Measurements from ENCODE around the gene CRHBP.
A peak's percentile ranks its signal among the peaks of the same experiment; 100 is the strongest.
"Not testable (repeated sequence)": the region's sequence is repeated elsewhere in the genome, so short reads cannot be mapped to it uniquely, and the experiment has no call there.

CRHBP gene, protein sequence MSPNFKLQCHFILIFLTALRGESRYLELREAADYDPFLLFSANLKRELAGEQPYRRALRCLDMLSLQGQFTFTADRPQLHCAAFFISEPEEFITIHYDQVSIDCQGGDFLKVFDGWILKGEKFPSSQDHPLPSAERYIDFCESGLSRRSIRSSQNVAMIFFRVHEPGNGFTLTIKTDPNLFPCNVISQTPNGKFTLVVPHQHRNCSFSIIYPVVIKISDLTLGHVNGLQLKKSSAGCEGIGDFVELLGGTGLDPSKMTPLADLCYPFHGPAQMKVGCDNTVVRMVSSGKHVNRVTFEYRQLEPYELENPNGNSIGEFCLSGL

DNA sequence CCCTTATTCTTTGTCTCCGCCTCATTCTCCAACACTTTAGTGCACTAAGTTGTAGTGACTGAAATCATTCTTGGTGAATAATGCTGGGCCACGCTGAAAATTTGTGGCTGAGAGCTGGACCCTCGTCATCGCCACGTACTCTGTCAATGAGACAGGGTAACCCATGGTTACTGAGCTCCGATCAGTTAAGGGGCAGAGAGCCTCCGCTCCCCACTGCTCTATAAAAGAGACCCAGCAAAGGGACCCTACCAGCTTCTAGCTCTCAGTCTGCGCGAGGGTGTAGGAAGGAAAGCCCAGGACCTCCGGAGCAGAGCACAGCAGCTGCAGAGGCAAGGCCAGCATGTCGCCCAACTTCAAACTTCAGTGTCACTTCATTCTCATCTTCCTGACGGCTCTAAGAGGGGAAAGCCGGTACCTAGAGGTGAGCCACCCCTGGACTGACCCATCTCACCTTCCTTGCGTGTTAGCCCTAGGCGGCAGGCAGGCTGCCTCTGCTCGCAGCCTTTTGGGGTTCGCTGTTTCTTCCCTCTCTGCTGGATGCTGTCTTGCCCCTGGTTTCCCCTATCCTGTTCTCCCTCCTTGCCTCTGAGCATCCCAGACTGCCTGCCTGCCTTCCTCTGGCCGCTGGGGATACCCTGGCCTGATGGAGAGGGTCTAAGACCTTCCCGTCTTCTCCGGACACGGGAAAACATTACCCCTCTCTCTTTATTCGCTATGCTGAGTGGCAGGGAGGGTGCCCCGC is at the start of gene CRHBP:
TSS of gene CRHBP (plus strand) at position 251 of the 742 bp plus-strand sequence. CDS start at position 341, 90 bp downstream.
- no peak for DNase-seq

DNA sequence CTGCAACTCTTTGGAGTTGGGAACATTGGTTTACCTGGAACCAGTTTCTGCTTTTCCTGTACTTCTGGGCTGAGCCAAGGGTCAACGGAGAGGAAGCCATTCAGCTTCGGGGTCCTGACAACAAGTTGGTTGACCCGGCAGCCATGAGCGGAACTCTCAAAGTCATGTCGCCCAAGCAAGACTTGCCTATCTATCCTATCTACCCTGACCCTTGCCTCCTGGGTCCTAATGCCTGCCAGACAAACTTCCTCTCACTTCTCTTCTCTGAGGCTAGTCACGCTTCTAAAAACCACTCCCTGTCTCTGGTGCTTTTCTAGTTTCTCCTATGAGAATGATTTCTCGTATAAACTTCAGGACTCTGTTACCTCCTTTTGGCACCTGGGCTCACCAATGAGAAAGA is 44.7 kb upstream of the CRHBP start:
- no peak for DNase-seq

DNA sequence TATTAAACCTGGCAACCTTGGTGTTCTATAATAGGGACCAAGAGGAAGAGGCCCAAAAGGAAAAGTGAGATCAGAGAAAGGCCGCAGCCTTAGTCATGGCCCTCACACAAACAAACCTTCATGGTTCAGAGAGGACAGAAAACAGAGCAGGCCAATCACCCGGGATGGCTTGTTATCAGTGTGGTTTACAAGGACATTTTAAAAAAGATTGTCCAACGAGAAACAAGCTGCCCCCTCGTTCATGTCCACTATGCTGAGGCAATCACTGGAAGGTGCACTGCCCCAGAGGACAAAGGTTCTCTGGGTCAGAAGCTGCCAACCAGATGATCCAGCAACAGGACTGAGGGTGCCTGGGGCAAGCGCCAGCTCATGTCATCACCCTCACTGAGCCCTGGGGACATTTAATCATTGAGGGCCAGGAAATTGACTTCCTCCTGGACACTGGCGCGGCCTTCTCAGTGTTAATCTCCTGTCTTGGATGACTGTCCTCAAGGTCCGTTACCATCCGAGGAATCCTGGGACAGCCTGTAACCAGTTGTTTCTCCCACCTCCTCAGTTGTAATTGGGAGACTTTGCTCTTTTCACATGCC is 42.4 kb upstream of the CRHBP start:
- DNase-seq, result not testable (repeated sequence)

DNA sequence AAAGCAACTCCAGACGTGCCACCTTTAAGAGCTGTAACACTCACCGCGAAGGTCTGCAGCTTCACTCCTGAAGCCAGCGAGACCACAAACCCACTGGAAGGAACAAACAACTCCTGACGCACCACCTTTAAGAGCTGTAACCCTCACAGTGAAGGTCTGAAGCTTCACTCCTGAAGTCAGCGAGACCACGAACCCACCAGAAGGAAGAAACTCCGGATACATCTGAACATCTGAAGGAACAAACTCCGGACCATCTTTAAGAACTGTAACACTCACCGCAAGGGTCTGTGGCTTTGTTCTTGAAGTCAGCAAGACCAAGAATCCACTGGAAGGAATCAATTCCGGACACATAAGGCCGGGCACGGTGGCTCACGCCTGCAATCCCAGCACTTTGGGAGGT is 38.2 kb upstream of the CRHBP start:
- DNase-seq, result not testable (repeated sequence)

DNA sequence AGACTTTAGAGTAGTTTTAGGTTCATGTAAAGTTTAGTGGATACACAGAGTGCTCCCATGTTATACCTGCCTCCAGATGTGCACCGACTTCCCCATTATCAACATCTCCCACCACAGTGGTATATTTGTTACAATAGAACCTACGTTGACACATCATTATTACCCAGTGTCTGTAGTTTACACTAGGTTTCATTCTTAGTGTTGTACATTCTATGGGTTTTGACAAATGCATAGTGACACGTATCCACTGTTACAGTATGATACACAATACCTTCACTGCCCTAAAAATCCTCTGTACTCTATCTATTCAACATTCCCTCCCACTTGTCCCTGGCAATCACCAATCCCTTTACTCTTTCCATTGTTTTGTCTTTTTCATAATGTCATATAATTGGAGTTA is 34.3 kb upstream of the CRHBP start:
- DNase-seq, result no peak

DNA sequence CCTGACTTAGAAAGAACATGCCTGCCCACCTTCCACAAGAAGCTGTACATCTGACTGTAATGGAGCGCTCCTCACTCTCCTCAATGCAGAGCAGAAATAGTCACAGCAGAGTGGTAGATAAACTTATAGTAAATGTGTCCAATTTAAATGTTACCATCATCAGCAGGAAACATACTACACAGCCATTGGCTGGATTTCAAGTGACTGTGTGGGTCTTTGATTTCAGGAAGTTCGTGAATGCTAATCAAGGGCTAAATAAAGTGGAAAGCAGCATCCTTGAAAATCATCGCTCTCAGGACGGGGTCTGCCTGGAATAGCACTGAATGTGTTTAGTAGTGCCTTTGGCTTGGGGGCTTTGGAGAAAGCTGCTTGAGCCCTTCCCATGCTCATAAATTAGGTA is 32.4 kb upstream of the CRHBP start:
- DNase-seq, result no peak

DNA sequence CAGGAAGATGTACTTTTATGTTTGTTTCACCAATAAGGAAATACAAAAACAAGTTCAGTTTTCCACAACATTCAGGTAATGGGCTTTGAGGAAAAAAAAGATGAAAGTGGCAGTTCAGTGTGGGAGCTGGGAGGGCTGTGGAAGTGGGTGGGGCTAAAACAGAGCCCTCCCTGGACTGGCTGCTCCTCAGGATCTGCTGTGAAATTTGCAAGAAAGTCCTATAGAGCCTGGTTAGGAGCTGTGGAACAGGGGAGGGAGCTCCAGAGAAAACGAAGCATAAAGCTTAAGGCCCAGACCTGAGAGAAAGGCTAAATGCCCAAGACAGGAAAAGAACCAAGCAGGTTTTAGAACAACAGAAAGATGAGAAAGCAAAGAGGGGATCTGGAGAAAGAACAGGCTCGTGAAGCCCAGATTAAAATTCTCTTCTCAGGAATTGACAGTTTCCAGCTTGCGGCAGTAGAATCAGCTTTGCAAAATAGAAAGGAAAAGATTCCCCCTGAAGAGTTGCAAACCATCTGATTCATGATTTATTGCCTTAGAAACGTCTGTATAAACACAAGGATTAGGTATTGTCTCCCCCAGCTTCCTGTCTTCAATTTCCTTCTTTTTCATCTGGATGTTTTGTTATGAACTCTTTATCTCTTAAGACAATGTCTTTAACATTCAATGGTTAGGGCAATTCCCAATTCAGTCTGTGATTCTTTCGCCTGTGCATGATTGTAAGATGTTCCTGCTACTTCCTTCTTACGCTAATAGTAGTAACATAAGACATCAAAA is 26.3 kb upstream of the CRHBP start:
- DNase-seq, result no peak

DNA sequence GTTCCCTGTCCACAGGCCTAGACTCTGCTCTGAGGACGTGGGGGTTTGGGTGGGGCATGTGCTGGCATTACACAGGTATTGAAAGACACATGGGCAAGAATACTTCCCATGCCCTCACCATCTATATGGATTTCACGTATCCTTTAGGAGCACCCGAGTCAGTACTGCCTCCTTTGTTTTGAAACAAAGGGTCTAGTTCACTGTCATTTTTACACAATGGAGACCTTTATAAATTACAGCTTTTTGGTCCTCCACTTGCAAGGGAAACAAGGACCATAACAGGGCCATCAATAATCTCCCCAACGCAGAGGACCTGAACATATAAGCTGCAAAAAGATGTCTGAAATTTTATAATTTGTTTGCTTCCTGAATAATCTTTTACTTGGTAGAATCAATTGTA is 24.9 kb upstream of the CRHBP start:
- no peak for DNase-seq

DNA sequence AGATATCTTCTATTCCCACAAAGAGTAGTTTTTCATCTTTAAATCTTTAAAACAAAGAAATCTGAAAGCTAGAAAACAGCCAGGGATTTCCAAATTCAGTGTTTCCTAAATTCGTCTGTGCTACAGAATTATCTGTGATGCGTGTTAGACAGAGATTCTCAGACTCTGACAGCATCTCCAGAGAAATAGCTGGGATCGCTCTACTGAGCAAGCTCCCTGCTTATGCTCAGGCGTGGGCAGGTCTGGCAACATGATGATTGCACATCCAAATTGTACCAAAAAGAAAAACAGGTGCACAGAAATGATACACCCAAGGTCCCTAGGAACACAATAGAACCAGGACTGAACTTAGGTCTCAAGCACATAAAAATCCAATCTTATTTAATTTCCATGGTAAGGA is 22.8 kb upstream of the CRHBP start:
- no peak for DNase-seq

DNA sequence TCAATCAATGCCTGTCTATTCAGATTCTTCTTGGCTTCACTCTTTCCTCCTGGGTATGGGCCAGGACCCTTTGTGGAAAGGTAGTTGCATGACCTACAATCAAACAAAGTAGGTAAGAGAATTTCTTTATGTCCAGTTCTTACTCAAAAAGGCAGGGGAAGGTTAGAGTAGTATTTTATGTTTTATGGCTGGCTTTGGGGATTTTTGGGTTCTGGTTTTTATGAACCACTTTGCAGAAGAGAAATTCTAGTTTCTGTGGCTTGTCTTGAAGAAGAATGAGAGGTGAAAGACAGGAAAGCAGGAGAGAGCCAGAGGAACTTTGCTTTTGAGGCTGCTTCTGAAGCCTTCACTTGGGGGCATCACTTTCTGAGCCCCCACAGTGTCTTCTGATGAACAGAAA is 14.7 kb upstream of the CRHBP start:
- no peak for DNase-seq

DNA sequence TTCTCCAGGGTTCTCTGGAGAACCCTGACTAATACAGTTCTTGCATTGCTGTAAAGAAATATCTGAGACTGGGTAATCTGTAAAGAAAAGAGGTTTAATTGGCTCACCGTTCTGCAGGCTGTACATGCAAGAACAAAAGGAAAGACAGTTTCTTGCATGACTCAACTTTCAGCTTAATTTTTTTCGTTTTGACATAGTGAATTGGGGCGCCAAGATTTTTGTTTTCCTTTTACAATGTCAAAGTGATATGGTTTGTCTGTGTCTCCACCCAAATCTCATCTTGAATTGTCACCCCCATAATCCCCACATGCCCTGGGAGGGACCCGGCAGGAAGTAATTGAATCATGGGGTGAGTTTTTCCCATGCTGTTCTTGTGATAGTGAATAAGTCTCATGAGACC is 11.8 kb upstream of the CRHBP start:
- no peak for DNase-seq

DNA sequence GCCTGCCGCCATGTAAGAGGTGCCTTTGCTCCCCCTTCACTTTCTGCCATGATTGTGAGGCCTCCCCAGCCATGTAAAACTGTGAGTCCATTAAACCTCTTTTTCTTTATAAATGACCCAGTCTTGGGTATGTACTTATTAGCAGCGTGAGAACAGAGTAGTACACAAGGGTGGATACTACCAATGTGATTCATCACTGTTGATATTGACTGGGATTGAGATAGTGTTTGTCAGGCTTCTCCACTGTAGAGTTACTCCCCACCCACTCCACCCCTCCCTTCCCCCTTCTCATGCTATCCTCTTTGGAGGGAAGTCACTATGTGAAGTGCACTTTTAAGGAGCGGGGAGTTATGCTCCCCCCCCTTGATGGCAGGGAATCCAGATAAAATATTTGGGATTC is 11.4 kb upstream of the CRHBP start:
- no peak for DNase-seq

DNA sequence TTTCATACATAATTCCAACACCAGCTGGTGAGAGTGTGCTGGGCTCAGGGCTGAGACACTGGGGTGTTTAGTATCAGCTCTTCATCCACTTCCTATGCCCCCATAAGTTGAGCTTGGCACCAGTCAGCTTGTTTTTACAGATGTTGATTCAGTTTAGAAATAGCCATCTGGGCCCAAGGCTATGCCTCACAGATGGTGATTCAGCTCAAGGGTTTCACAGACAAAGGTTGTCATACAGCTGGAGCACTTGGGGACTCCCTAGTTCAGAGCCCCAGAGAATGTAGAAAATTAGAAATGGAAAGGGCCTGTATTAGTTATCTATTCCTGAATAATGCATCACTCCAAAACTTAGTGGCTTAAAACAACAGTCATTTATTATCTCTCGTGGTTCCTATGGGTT is 10.3 kb upstream of the CRHBP start:
- peak; percentile 77 for DNase-seq

DNA sequence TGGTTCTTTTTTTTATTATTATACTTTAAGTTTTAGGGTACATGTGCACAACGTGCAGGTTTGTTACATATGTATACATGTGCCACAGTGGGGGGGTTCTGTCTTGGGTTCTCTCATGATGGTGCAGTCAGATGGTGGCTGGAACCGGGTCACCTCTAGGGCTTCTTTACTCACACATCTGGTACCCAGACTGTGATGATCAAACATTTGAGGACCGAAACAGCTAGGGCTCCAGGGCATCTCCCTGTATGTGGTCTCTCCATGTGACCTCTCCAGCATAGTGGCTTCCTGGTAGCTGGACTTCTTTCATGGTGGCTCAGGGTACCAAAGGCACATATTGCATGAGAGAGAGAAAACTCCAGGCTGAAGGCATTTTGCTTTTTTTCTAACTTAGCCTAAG is 9.8 kb upstream of the CRHBP start:
- no peak for DNase-seq

DNA sequence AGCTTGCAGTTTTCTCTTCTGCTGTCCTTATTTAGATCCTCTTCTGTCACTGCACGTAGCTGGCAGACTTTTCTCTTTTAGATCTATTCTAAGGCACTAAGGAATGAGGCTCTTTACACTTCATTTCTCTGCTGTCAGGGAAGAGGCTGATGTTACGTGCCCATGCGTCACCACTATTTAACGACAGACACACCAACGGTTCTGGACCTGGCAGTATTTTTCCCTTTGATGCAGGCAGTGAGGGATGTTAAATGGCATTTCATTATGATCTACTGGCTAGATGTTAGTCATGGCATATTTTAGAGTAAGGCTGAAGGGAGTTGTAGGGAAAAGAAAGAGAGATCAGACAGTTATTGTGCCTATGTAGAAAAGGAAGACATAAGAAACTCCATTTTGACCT is 8.2 kb upstream of the CRHBP start:
- peak; percentile 20 for DNase-seq

DNA sequence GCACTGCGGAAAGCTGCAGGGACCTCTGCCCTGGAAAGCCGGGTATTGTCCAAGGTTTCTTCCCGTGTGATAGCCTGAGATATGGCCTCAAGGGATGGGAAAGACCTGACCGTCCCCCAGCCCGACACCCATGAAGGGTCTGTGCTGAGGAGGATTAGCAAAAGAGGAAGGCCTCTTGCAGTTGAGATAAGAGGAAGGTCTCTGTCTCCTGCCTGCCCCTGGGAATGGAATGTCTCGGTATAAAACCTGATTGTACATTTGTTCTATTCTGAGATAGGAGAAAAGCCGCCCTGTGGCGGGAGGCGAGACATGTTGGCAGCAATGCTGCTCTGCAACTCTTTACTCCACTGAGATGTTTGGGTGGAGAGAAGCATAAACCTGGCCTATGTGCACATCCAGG is 7.6 kb upstream of the CRHBP start:
- DNase-seq, result not testable (repeated sequence)

DNA sequence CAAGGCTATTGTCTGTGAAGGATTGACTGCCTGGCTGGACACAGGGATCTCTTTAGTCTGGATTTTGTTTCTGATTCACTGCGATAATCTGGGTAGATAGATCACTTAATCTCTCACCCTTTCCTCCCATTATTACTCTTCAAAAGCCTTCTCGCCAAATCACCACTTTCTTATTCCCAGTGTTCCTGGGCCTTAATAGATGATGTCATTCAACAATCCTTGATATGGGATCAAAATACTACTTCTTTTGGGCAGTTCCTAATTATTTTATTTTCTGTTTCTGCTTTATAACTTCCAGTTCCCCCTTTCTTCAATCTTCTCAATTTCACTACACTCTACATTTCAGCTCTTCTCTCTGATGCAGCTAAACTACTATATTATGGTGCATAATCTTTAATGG is 6.8 kb upstream of the CRHBP start:
- DNase-seq, result no peak

DNA sequence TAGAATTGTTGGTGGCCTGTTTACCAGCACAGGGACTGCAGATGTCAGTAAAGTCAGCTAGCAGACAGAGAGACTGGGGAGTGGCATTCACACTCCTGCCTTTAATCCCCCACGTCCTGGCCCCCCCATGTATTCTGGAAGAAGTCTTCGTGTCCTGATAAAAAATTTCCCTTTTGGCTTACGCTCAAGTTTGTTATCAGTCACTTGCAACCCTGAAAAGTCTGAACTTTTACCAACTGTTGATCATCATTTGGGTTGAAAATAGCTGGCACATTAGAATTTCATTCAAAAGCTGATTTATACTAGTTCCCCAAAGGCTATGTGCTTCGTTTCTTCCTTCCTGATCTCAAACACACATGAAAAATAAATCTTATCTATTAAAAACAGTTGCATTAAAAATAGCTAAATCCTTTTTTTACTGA is 5.8 kb upstream of the CRHBP start:
- no peak for DNase-seq

DNA sequence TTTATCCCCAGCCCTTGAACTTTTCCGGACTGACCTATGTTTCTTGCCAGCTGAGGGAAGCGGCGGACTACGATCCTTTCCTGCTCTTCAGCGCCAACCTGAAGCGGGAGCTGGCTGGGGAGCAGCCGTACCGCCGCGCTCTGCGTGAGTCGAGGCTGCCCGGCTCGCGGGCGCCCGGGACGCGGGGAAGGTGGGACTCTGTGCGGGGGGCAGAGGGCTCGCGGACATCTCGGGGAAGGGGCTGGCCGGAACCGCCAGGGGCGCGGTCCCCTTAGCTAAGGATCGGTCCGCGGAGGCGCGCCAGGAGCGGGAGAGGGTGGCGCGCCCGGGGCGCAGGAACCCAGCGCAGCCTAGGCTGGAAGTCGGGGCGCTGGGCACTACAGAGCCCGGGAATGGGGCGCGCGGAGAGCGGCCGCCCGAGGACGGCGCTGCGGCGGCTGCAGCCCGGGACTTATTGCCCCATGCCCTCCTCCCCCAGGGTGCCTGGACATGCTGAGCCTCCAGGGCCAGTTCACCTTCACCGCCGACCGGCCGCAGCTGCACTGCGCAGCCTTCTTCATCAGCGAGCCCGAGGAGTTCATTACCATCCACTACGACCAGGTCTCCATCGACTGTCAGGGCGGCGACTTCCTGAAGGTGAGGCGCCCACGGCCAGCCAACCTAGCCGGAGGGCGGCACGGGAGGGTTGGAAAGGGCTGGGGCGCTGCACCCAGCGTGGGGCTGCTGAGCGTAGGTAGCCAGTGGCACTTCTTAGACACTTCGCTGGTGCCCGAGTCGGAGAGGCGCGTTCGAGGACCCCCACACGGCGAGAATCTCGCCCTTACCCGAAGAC is 922 bp downstream of the CRHBP start:
- DNase-seq, result peak; percentile 18

DNA sequence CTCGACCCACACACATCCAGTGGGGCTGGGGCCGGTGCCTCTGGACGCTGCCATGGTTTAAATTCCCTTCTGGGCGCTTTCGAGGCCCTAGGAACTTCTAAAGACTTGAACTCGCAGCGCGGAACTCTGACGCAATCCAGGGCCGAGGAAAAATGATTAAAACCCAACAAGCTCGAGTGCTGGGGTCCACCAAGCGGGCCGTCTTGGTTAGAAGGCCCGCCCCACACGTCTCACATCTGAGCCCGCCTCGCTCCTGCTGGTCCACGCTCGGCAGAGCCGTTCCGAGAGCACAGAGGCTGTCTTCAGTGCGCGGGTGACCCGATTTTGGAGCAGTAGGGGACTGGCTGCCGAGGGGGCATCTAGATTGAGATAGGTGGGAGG is 1.5 kb downstream of the CRHBP start:
- DNase-seq, result no peak

DNA sequence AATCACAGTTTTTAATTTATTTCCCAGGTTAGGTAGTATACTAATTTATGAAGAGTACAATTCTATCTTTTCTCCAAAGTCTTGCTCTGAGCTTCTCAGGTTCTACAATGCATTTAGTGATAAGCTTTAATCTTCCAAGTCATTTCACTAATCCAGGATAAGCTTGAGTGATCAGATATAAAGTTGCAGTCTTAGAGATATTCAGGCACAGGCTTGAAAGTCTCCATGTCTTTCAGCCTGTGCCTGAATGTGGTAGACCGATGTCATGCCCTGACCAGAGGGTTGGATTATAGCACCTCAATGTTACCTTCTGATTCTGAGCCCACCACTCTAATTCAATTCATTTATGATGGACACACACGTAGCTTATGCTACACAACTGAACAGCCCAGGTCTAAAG is 3.2 kb downstream of the CRHBP start:
- no peak for DNase-seq

DNA sequence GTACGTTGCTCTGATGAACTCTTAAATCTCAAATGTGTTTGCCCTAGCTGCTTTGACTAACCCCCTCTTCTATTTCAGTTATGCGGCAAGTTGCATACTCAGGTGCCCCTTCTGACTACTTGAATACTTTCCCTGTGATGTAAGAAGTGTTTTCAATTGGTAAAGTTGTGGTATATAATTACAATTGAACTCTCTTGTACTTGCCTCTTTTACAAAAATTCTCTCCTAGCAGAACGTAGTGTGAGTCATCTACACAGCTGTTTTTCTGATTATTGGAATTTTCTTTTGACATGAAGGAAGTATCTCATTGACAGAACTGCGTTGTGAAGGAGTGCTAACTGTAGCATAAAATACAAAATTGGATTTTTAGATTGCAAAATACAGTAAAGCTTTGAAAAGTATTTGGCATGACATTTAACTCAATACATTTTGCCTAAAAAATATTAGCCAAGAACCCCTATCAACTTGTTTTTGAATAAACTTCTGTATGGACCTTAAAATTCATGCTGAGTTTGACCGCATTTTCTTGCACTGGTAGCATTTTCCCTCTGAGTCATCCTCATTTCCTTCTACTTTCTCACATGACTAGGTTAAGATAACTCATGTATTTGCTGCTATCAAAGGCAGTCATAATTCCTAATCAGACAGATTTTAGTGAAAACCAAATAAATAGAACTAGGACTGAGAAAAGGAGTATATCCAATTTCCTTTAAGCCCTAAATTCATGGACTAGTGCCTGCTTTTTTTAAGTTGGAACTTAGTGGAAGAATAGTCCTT is 6.3 kb downstream of the CRHBP start:
- DNase-seq, result peak; percentile 62
